ENCODE measurements around the gene AREG. TPM values are rescaled to one million over a fixed set of nuclear protein-coding genes. Genes with fewer than 3 reads are reported as not detected.

The AREG gene
- total and polyA plus RNA-seq, 11 donors, result 0.27 to 49.6 (median 1.9) TPM

DNA sequence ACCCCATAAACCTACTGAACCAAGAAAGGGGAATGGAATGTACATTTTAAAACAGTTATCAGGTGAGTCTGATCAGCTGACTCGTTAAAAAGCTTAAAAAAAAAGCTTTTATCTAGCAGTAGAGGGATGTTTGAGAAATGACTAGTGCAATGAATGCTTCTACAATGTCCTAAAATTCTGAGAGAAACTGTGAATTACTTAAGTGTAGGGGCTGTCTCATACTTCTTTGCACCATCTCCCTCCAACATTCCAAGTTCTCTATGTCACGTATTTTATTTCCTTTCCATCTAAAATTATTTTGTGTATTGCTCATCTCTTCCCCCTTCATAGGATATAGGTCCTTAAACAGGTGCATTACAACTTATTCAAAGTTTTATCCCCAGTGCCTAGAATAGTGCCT is 11.9 kb upstream of the AREG start:
- TF ChIP-seq, protein P1, sequence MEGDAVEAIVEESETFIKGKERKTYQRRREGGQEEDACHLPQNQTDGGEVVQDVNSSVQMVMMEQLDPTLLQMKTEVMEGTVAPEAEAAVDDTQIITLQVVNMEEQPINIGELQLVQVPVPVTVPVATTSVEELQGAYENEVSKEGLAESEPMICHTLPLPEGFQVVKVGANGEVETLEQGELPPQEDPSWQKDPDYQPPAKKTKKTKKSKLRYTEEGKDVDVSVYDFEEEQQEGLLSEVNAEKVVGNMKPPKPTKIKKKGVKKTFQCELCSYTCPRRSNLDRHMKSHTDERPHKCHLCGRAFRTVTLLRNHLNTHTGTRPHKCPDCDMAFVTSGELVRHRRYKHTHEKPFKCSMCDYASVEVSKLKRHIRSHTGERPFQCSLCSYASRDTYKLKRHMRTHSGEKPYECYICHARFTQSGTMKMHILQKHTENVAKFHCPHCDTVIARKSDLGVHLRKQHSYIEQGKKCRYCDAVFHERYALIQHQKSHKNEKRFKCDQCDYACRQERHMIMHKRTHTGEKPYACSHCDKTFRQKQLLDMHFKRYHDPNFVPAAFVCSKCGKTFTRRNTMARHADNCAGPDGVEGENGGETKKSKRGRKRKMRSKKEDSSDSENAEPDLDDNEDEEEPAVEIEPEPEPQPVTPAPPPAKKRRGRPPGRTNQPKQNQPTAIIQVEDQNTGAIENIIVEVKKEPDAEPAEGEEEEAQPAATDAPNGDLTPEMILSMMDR (IDR thresholded peaks at IDR 0.05), result no peak
- TF ChIP-seq POLR2A (IDR thresholded peaks at IDR 0.05), result no peak
- H3K36me3 ChIP-seq, result no peaks in the 10 kb centered on the region
- WGBS, 4 donors, result 63 to 80% (median 71%) methylated on average over 2 of the region's 2 CpGs
- H3K27me3 ChIP-seq, result no peaks in the 10 kb centered on the region
- DNase-seq, result no peak
- no peaks in the 10 kb centered on the region for H3K9me3 ChIP-seq
- no peak overlapping the region for H3K4me3 ChIP-seq
- H3K27ac ChIP-seq, result no peak overlapping the region
- peaks cover 0 to 17% (median 0%) of the 10 kb centered on the region in 12 donors for H3K4me1 ChIP-seq
- intact Hi-C loops (cut with DNase I), result no loop called here
- ATAC-seq, result no peak

DNA sequence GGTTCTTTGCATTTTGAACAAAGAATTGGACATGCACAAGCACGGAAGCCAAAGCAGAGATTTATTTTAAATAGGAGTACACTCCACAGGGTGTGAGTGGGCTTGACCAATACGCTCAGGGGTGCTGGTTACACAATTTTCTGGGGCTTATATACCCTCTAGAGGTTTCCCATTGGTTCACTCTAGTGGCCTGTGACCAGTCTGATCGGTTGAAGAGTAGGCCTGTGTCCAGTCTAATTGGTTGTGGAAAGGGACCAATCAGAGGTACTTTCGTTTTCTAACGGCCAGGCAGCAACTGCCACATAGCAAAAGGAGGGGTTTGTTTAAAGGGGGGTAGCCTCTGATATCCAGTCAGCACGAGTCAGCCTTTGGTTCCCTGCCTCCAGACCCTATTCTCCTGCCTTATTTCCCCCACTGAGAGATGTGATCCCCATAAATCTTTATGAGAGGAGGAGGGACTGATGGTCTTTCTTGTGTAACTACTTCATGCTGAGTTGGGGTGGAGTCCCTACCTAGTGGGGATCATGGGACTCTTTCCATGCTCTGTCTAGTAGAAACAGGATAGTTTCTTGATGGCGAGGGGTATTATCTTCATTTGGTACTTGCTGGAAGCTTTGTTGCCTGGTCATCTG is 11.3 kb upstream of the AREG start:
- ATAC-seq (no peak), DNase-seq (no peak)
- Histone ChIP-seq H3K27me3 (no peaks in the 10 kb centered on the region), H3K9me3 (no peaks in the 10 kb centered on the region), H3K27ac (no peak overlapping the region), H3K4me1 (peaks cover 0 to 17% (median 0%) of the 10 kb centered on the region in 12 donors), H3K36me3 (no peaks in the 10 kb centered on the region), H3K4me3 (no peak overlapping the region)
- intact Hi-C loops (cut with DNase I), result no loop called here
- TF ChIP-seq, protein P1 (IDR thresholded peaks at IDR 0.05), result no peak
- no peak for TF ChIP-seq POLR2A (IDR thresholded peaks at IDR 0.05)
- WGBS, 4 donors, result 74 to 83% (median 77%) methylated on average over 7 of the region's 7 CpGs

DNA sequence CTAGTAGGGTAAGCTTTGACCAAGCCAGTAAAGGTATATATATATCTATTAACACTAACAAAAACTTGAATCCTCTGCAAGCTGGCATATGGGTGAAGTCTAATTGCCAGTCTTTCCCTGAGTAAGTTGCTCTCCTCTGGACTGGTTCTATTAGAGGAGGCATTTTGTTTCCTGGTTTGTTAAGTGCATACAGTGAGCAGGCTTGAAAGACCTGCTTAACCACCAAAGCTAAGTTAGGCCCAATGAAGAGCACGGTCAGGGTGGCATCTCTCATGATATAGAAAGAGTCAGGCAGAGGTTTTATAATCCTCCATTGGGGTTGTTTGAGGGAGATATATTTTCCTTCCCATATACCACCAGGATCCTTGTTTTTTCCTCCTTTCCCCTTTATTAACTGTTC is 9.6 kb upstream of the AREG start:
- no peak for ATAC-seq
- H3K9me3 ChIP-seq, result no peaks in the 10 kb centered on the region
- H3K4me3 ChIP-seq, result no peak overlapping the region
- TF ChIP-seq POLR2A (IDR thresholded peaks at IDR 0.05), result no peak
- TF ChIP-seq, protein P1 (IDR thresholded peaks at IDR 0.05), result no peak
- no peaks in the 10 kb centered on the region for H3K27me3 ChIP-seq
- 85 to 96% (median 93%) methylated on average over 1 of the region's 1 CpG for WGBS, 4 donors
- DNase-seq, result no peak
- H3K36me3 ChIP-seq, result no peaks in the 10 kb centered on the region
- intact Hi-C loops (cut with DNase I), result no loop called here
- H3K4me1 ChIP-seq, result peaks cover 0 to 17% (median 0%) of the 10 kb centered on the region in 12 donors
- no peak overlapping the region for H3K27ac ChIP-seq

DNA sequence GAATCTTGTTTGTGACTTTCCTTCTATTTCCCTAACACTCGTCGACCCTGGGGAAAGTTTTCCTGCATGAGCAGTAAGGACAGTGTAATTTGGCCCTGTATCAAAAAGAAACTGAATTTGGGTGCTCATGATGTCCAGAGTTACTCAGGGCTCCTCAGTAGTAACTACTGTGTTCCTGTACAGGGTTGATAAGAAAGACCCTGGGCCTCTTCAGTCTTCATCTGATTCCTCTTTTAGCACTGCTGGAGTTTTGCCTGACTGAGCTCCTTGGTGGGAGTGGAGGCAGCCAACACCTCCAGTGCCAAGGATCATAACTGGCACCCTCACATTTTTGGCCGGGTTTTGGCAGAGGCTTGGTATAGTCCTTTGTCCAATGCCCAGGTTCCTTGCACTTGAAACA is 7.1 kb upstream of the AREG start:
- Histone ChIP-seq H3K36me3 (no peaks in the 10 kb centered on the region), H3K27me3 (no peaks in the 10 kb centered on the region), H3K4me3 (no peak overlapping the region), H3K27ac (no peak overlapping the region), H3K4me1 (no peaks in the 10 kb centered on the region), H3K9me3 (no peaks in the 10 kb centered on the region)
- TF ChIP-seq, protein P1 (IDR thresholded peaks at IDR 0.05), result no peak
- no peak for TF ChIP-seq POLR2A (IDR thresholded peaks at IDR 0.05)
- intact Hi-C loops (cut with DNase I), result no loop called here
- no peak for ATAC-seq
- DNase-seq, result no peak
- 68 to 75% (median 71%) methylated on average over 3 of the region's 3 CpGs for WGBS, 4 donors
